GM18519 (cell line): Measurements from ENCODE around the gene CDC27.
"Not testable (repeated sequence)": the region's sequence is repeated elsewhere in the genome, so short reads cannot be mapped to it uniquely, and the experiment has no call there.

Experiments used
- ATAC-seq: cut with Tn5 transposase; IDR thresholded peaks from one replicate; pipeline ENCODE4 v1.9.1; 2021; ENCODE audit warnings: mild to moderate bottlenecking, moderate library complexity; ENCODE audit not compliant: unreplicated experiment, low FRiP score

CDC27 gene

DNA sequence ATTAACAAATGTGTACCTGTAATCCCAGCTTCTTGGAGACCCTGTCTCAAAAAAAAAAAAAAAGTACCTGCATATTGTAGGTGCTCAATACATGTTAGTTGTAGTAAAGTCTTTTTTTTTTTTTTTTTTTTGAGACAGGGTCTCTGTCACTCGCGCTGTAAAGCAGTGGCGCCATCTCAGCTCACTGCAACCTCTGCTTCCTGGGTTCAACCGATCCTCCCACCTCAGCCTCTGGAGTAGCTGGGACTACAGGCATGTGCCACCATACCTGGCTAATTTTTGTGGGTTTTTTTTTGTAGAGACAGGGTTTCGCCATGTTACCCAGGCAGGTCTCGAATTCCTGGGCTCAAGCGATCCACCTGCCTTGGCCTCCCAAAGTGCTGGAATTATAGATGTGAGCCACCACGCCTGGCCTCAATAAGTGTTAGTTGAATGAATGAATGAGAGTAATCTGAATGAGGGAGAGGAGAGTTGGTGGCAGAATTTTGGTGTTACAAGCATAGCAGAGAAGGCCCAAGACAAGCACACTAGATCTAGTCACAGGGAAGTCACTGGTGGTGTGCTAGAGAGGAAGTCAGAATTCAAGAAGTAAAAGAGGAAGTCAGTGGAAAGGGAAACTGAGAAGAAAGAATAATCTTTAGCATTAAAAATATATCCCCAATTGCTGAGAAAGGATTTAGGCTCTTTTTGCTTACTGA lies 10.7 kb upstream of the CDC27 start:
- no peak for ATAC-seq

DNA sequence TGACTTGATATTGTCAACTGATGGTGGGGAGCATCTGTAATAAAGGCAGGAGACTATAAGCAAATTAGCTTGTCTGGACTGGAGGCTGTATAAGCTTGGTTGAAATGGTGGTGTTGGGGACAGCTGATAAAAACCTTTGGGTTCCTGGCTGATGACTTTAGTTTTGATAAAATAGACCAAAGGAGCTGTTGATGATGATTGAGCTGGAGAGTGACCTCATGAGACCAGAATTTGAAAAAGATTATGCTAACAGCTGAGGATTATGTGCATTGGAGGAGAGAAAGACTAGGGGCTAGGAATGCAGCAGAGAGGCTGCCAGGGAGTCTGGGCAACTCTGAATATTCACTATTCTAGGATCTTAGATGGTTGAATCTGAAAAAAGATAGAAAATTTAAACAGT lies 8.7 kb upstream of the CDC27 start:
- no peak for ATAC-seq

DNA sequence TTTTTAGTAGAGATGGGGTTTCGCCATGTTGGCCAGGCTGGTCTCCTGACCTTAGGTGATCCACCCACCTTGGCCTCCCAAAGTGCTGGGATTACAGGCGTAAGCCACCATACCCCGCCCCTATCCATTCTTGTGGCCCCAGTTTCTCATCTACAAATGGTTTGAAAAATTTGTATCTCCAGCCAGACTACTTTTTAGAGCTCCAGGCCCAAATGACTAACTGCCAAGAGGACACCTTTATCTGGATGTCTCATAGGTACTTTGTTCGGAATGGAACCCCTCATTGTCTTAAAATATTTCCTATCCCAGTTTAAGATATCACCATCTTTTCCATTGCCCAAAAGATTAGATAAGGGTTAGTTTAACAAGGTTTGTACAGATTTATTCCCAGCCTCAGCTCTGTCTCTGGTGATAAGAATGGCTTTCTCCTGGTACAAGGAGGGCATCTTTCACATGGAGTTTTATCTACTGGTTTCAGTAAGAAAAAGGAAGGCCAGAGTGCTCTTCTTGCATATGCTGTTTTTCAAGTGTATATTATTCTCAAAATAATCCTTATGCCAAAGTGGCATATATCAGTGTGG lies 4.9 kb upstream of the CDC27 start:
- ATAC-seq: no peak

DNA sequence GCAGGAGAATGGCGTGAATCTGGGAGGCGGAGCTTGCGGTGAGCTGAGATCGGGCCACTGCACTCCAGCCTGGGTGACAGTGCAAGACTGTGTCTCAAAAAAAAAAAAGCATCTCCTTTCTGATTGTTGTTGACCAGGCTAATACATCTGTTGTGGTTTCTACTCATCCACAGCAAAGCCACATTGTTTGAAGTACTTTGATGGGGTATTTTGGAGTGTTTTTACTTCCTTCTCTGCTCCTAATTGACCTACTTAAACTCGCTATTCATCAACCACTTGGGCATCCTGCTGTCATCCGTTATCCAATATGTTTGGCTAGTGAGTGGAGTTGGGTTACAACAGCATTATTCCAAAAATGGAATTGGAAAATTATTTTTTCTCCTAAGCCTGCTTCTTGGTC lies 3.5 kb upstream of the CDC27 start:
- no peak for ATAC-seq

DNA sequence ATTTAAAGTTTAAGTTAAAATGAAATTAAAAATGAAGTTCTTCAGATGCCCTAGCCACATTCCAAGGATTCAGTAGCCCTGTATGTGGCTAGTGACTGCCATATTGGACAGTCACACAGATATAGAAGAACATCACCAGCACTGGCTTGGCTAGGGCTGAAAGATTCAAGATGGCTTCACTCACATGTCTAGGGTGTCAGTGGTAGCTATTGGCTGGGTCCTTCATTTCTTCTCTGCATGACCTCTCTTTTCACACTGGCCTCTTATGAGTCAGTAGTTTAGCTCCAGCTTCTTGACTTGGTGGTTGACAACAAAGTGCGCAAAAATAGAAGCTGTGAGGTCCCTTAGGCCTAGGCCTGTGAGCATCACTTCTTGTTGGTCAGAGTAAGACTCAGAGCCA lies 1.7 kb upstream of the CDC27 start:
- ATAC-seq: no peak

DNA sequence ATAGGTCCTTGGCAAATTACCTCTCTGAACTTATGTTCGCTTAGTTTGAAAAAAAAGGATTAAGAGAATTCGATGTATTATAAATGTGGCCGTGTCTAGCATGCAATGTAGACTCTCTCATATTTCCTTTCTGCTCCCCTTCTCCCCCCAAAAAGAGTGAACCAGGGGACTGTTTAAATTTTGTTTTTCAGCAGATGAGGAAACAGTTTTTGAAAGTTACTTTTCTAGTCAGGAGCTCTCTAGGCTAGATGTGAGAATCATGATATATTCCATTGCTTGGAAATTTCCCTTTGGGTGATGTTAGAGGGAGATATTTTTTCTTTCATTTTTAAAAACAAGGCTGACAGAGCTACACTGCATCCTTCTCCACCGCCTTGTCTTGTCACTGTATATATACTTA lies 1.1 kb upstream of the CDC27 start:
- no peak for ATAC-seq

DNA sequence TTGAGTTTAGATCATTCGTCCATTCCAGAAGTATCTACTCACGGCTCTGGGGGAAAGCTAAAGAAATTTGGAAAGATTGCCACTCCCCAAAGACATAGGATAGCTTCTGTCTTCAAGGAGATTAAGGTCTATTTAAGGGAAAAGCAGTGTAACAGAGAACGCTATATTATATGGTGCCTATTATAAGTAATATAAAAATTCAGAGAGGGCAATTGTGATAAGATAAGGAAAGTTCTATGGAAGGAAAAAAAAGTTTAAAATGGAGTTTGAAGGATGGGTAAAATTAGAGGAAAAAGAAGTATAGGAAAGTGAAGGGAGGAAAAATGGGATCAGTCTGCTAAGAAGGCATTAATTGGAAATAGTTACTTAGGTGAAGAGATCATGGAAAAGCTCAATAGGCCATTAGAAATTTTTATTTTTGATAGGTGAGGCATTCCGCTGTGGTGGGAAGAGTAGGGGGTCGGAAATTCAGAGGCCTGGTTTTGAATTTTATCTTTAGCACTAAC lies 690 bp upstream of the CDC27 start:
- ATAC-seq: no peak

DNA sequence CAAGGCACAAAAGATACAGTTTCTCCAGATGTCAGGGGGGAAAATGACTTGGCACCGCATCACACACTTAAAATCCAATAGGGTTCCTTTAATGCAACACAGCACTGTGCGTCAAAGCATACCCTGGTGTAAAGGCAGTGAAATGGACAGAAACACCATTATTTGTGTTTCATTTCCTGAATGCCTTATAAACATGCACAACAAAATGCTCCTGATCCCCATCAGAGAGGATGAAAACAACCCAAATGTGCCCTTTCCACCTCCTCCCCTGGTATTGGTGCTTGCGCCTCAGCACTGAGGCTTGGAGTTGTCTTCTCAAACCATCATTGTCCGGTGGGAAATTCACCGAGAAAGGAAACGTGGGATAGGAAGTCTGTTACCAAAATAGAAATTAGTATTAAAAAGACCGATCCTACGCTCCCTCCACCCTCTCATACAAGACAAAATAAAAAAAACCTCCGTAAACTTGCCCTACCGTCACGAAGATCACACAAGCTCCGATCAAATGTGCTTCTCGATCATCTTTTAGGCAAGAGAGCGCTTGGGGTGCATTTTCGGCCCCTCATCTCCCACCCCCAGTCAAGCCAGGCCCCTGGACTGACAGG lies 722 bp downstream of the CDC27 start:
- no peak for ATAC-seq

DNA sequence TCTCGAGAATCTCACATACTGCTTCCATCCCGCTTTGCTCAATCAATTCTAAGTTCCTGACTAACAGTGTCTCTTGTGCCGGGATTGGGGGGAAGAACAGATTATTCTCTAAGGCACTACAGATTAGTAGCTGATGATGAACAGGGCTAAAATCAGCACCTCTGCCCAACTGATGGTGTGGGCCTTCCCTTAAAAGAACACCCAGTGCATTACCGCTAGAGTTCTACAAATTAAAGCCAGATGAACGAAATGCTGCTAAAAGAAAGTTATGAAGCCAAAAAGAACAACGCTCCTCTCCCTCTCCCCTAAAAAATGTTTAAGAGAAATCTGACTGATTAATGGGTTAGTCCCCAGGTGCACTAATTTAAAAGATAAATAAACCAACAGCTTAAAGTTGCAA lies 4.4 kb downstream of the CDC27 start:
- no peak for ATAC-seq

DNA sequence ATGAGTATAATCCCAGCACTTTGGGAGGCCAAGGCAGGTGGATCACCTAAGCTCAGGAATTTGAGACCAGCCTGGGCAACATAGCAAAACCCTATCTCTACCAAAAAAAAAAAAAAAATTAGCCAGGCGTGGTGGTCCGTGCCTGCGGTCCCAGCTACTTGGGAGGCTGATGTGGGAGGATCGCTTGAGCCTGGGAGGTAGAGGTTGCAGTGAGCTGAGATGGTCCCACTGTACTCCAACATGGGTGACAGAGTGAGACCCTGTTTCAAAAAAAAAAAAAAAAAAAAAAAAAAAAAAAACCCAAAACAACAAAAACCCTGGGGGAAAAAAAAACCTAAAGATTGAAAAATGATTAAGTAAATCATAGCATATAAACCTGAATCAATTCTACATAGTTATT lies 8.1 kb downstream of the CDC27 start:
- ATAC-seq: not testable (repeated sequence)

DNA sequence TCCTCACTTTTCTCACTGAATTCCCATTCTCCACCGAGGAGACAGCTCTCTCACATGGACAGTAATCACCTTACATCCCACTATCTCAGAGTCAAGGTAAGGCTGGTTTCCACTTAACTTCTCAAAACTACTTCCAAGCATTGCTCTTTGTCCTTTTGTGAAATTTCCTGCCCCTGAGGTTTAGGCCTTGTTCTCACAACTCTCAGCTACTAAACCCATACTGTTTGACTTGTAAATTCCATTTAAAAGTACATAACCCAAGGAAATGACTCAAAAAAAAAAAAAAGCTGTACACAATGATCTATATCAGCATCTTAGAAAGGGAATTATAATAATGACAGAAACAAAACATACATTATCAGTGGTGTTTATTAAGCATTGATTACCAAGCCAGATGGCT lies 8.8 kb downstream of the CDC27 start:
- ATAC-seq: no peak

DNA sequence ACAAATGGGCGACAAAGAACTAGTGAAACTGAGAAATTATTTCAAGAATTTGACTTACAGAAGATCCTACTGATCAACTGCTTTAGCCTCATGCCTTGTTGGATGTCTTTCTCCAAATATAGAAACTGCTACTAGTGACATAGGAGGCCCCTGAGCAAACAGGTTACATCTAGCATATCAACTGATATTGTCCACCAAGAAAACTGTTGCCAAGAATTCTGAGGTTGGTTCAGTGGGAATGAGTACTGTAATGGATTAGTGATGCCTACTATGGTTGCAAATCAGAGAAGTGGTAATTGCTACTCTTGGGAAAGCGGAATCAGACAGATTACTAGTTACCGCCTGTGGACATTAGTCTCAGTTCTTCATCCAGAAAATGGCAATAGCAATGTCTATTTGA lies 10.0 kb downstream of the CDC27 start:
- no peak for ATAC-seq

DNA sequence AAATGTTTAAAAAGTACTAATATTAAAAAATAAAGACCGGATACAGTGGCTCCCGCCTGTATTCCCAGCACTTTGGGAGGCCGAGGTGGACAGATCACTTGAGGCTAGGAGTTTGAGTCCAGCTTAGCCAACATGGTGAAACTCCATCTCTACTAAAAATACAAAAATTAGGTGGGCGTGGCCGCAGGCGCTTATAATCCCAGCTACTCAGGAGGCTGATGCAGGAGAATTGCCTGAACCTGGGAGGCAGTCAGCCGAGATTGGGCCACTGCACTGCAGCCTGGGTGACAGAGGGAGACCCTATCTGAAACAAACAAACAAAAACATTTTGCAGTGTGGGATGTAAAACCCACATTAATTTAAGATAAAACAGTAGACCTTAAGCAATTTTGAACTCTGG lies 11.8 kb downstream of the CDC27 start:
- ATAC-seq: no peak

DNA sequence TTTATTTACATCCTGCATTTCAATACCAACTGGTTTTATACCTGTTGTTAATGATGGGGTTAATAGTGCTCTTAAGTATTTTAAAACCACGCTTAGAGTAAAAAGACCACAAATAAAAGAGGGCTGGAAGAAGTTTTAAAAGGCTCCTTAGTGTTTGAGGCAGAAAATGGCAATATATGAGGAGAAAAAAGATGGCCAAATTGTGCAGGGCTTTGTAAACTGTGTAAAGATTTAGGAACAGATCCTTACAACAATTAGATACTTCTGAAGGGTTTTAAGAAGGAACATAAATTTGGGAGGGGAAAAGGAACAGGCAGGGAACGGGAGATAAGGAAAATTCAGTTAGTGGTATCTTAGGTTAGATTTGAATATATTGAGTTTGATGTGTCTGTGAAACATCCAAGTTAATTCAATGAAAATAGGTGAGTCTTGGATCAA lies 12.7 kb downstream of the CDC27 start:
- ATAC-seq: no peak

DNA sequence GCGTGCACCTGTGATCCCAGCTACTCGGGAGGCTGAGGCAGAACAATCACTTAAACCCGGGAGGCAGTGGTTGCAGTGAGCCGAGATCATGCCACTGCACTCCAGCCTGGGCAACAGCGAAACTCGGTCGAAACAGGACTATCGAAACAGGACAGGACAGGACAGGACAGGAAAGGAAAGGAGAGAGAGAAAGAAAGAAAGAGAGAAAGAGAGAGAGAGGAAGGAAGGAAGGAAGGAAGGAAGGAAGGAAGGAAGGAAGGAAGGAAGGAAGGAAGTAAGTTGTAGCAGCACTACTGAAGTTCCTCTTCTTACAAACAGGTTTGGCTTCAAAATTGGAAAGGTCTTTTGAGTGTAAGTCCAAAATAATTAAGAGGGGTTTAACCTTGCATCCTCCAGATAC lies 14.3 kb downstream of the CDC27 start:
- not testable (repeated sequence) for ATAC-seq

DNA sequence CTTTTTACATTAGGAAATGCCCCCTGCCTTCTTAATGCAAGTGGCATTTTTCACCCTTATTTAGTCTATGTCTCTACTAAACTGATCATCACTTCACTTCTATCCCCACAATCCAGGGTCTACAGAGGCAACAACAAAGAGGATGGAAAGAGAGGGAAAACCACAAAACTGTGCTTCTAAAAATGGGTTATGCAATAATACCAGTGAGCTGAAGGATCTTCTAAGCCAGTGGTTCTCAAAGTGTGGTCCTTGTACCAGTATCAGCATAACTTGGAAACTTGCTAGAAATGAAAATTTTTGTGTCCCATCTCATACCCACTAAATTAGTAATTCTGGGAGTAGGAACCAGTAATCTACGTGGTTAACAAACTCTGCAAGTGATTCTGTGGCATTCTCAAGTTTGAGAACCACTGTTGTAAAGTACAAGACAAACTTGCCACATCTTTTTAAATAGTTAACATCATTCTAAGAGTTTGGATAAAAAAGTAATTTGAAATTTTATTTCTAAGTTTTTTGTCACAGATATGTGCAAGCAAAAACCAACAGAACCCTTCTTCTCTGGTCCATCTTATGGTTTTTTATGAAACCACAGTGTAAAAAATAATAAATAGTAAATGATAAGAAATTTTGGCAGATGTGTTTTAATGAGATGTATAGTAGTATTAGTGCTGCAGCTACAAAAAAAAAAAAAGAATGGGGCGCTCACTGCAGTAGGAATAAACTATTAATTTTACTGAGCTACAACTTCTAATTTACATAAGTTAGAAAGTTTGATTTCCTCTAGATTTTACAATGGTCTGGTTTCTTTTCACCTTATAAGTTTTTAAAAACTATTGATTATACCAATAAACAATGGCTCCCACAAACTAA lies 16.2 kb downstream of the CDC27 start:
- ATAC-seq: no peak

DNA sequence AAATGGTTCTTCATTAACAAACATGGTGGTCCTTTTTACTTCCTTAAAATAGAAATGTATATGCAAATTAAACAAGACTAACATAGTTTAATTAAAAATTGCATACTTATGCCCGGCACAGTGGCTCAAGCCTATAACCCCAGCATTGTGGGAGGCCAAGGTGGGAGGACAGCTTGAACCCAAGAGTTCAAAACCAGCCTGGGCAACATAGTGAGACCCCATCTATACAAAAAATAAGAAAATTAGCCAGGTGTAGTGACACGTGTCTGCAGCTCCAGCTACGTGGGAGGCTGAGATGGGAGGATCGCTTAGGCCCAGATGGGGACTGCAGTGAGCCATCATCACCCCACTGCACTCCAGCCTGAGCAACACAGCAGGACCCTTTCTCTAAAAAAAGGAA lies 18.4 kb downstream of the CDC27 start:
- ATAC-seq: no peak

DNA sequence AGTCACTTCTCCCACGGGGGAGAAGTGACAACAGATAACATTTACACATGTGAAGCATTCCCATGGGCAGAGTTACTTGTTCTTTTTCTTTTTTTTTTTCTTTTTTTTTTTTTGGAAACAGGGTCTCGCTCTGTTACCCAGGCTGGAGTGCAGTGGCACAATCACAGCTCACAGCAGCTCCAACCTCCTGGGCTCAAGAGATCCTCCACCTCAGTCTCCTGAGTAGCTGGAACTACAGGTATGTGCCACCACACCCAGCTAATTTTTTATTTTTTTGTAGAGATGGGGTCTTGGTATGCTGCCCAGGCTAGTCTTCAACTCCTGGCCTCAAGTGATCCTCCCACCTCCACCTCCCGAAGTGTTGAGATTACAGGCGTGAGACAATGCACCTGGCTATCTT lies 20.2 kb downstream of the CDC27 start:
- ATAC-seq: not testable (repeated sequence)

DNA sequence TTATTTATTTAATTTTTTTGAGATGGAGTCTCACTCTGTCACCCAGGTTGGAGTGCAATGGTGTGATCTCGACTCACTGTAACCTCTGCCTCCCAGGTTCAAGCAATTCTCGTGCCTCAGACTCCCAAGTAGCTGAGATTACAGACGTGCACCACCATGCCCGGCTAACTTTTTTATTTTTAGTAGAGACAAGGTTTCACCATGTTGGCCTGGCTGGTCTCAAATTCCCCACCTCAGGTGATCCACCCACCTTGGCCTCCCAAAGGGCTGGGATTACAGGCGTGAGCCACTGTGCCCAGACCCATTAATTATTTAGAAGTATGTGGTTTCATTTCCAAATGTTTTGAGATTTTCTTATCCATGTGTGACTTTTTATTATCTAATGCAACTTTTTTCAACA lies 22.2 kb downstream of the CDC27 start:
- not testable (repeated sequence) for ATAC-seq

DNA sequence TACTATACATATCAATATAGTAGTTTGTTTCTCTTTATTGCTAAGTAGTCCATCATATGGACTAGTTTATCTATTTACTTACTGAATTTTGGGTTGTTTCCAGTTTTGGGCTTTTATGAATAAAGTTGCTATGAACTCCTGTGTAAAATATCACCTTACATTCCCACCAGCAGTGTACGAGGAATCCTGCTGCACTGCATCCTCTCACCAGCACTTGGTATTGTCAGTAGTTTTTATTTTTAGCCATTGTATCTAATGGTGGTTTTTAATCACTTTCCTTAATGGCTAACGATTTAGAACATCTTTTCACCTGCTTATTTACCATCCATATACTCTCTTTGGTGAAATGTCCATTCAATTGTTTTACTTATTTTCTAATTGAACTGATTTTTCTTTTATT lies 24.0 kb downstream of the CDC27 start:
- ATAC-seq: no peak

DNA sequence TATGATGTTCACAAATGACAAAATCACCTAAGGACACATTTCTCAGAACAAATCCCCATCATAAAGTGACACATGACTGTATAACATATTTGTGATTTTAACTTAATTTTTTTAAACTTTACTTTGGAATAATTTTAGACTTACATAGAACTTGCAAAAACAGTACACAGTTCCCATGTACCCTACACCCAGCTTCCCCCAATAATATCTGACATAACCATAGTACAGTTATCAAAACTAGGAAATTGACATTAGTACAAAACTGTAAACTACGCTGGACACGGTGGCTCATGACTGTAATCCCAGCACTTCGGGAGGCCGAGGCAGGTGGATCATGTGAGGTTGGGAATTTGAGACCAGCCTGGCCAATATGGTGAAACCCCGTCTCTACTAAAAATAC lies 24.8 kb downstream of the CDC27 start:
- no peak for ATAC-seq
